H9 (cell line): ENCODE data around the gene LRCOL1. TPM values are rescaled to one million over a fixed set of nuclear protein-coding genes. Genes with fewer than 3 reads are reported as not detected.
A peak's percentile ranks its signal among the peaks of the same experiment; 100 is the strongest.

Source experiments
- DNase-seq: peaks from one replicate; pipeline ENCODE4 v3.0.0-alpha.2; 2017
- H2AFZ ChIP-seq: one replicate; pipeline ENCODE4 v1.6.1; 2013; ENCODE audit warnings: mild to moderate bottlenecking, low read length, control low read depth, moderate library complexity
- H2AK5ac ChIP-seq: 2 replicates; pipeline ENCODE4 v1.6.1; 2013; ENCODE audit warnings: low read length, control low read depth, mixed read lengths; ENCODE audit not compliant: insufficient read length
- H2BK120ac ChIP-seq: one replicate; pipeline ENCODE4 v1.6.1; 2013; ENCODE audit warnings: low read depth, mild to moderate bottlenecking, low read length, control low read depth, inconsistent platforms; ENCODE audit not compliant: poor library complexity, severe bottlenecking
- H2BK12ac ChIP-seq: 2 replicates; pipeline ENCODE4 v1.6.1; 2013; ENCODE audit warnings: low read length, control low read depth, mixed read lengths, low read depth; ENCODE audit not compliant: insufficient read length
- H2BK15ac ChIP-seq: 2 replicates; pipeline ENCODE4 v1.6.1; 2013; ENCODE audit warnings: low read depth, low read length, control low read depth
- H2BK20ac ChIP-seq: one replicate; pipeline ENCODE4 v1.6.1; 2013; ENCODE audit warnings: low read depth, mild to moderate bottlenecking, low read length, control low read depth, inconsistent platforms; ENCODE audit not compliant: poor library complexity, severe bottlenecking
- H2BK5ac ChIP-seq: 2 replicates; pipeline ENCODE4 v1.6.1; 2013; ENCODE audit warnings: low read length, control low read depth, mixed read lengths; ENCODE audit not compliant: insufficient read length
- H3K14ac ChIP-seq: 2 replicates; pipeline ENCODE4 v1.6.1; 2013; ENCODE audit warnings: low read length, control low read depth; ENCODE audit not compliant: insufficient read depth
- H3K18ac ChIP-seq: 2 replicates; pipeline ENCODE4 v1.6.1; 2013; ENCODE audit warnings: low read depth, mild to moderate bottlenecking, mixed read lengths, low read length, control low read depth; ENCODE audit not compliant: insufficient read length
- H3K23ac ChIP-seq: 2 replicates; pipeline ENCODE4 v1.6.1; 2013; ENCODE audit warnings: low read length, control low read depth, mixed read lengths, low read depth; ENCODE audit not compliant: insufficient read length
- H3K23me2 ChIP-seq: 2 replicates; pipeline ENCODE4 v1.6.1; 2013; ENCODE audit warnings: low read depth, mild to moderate bottlenecking, mixed read lengths, low read length, control low read depth; ENCODE audit not compliant: insufficient read length, poor library complexity, severe bottlenecking
- H3K27ac ChIP-seq: 2 replicates; pipeline ENCODE4 v1.5.1; 2013; ENCODE audit warnings: low read length, control low read depth, mixed read lengths, low read depth; ENCODE audit not compliant: insufficient read length
- H3K27me3 ChIP-seq: 2 replicates; pipeline ENCODE4 v1.6.1; 2013; ENCODE audit warnings: low read length, control low read depth, inconsistent platforms; ENCODE audit not compliant: insufficient read depth
- H3K4ac ChIP-seq: 2 replicates; pipeline ENCODE4 v1.6.1; 2013; ENCODE audit warnings: low read depth, mild to moderate bottlenecking, control low read depth, inconsistent platforms, low read length, moderate library complexity
- H3K4me1 ChIP-seq: 2 replicates; pipeline ENCODE4 v1.6.1; 2013; ENCODE audit warnings: low read length, control low read depth, inconsistent platforms; ENCODE audit not compliant: insufficient read depth
- H3K4me2 ChIP-seq: 2 replicates; pipeline ENCODE4 v1.6.1; 2013; ENCODE audit warnings: low read length, control low read depth, mixed read lengths; ENCODE audit not compliant: insufficient read length, insufficient read depth
- H3K56ac ChIP-seq: 2 replicates; pipeline ENCODE4 v1.6.1; 2013; ENCODE audit warnings: low read depth, mild to moderate bottlenecking, mixed read lengths, low read length, control low read depth; ENCODE audit not compliant: insufficient read length
- H3K79me1 ChIP-seq: 2 replicates; pipeline ENCODE4 v1.6.1; 2013; ENCODE audit warnings: low read depth, mild to moderate bottlenecking, moderate library complexity, low read length, control low read depth, inconsistent platforms; ENCODE audit not compliant: insufficient read depth, poor library complexity, severe bottlenecking
- H3K79me2 ChIP-seq: 2 replicates; pipeline ENCODE4 v1.6.1; 2013; ENCODE audit warnings: low read length, control low read depth, inconsistent platforms; ENCODE audit not compliant: insufficient read depth
- H3K9ac ChIP-seq: 2 replicates; pipeline ENCODE4 v1.6.1; 2013; ENCODE audit warnings: low read length, control low read depth, mixed read lengths; ENCODE audit not compliant: insufficient read length; ENCODE audit errors: extremely low read depth
- H3K9me3 ChIP-seq: one replicate; pipeline ENCODE4 v1.6.1; 2013; ENCODE audit warnings: low read depth, low read length, inconsistent platforms; ENCODE audit not compliant: control insufficient read depth
- H3T11ph ChIP-seq: one replicate; pipeline ENCODE4 v1.6.1; 2013; ENCODE audit warnings: mild to moderate bottlenecking, low read length, control low read depth, inconsistent platforms
- H4K20me1 ChIP-seq: one replicate; pipeline ENCODE4 v1.6.1; 2013; ENCODE audit not compliant: control insufficient read depth, insufficient read length, insufficient read depth
- H4K5ac ChIP-seq: 2 replicates; pipeline ENCODE4 v1.6.1; 2013; ENCODE audit warnings: low read depth, mild to moderate bottlenecking, mixed read lengths, low read length, control low read depth; ENCODE audit not compliant: insufficient read length
- H4K8ac ChIP-seq: replicated peaks from 2 replicates; pipeline ENCODE4 v1.6.1; 2013; ENCODE audit warnings: low read length, control low read depth, mixed read lengths, low read depth; ENCODE audit not compliant: insufficient read length
- H4K91ac ChIP-seq: 2 replicates; pipeline ENCODE4 v1.6.1; 2013; ENCODE audit warnings: low read depth, mild to moderate bottlenecking, moderate library complexity, mixed read lengths, low read length, control low read depth; ENCODE audit not compliant: insufficient read length
- H3K27ac Mint-ChIP-seq, 3 experiments: 2 replicates in 2 of 3; 3 replicates in 1 of 3; pipeline ENCODE4 v1.8.0; 2020 to 2021; ENCODE audit warnings: mixed read lengths in 3 of 3, mild to moderate bottlenecking in 1 of 3, moderate library complexity in 1 of 3
- H3K27me3 Mint-ChIP-seq: 2 replicates; pipeline ENCODE4 v1.8.0; 2021; ENCODE audit warnings: low read depth, mild to moderate bottlenecking, moderate library complexity, mixed read lengths
- H3K36me3 Mint-ChIP-seq, 3 experiments: 2 replicates in 2 of 3; 3 replicates in 1 of 3; pipeline ENCODE4 v1.8.0; 2020 to 2021; ENCODE audit warnings: low read depth in 3 of 3, mixed read lengths in 3 of 3; ENCODE audit not compliant: insufficient read depth in 1 of 3
- H3K4me1 Mint-ChIP-seq, 2 experiments: 2 replicates each; pipeline ENCODE4 v1.8.0; 2020; ENCODE audit warnings: mixed read lengths in 2 of 2
- H3K4me3 Mint-ChIP-seq, 2 experiments: 2 replicates in 1 of 2; 3 replicates in 1 of 2; pipeline ENCODE4 v1.8.0; 2020 to 2021; ENCODE audit warnings: mild to moderate bottlenecking in 2 of 2, mixed read lengths in 2 of 2, moderate library complexity in 1 of 2
- H3K9me3 Mint-ChIP-seq, 2 experiments: 2 replicates in 1 of 2; 3 replicates in 1 of 2; pipeline ENCODE4 v1.8.0; 2020; ENCODE audit warnings: mild to moderate bottlenecking in 2 of 2, mixed read lengths in 2 of 2, moderate library complexity in 1 of 2
- WGBS: extraction: QIAGEN DNeasy Blood & Tissue Kit; methylation state at CpG from one replicate; pipeline ENCODE4 v1.1.7; 2013; ENCODE audit warnings: missing lambda C conversion rate, low lambda C conversion rate, mixed read lengths; ENCODE audit not compliant: insufficient read length; ENCODE audit errors: extremely low coverage; 5-methylcytosine and 5-hydroxymethylcytosine counted together
- total RNA-seq: library from RNA; stranded (reverse); gene quantifications from 2 replicates; pipeline ENCODE4 v1.2.1, GENCODE V29; 2021
- TF ChIP-seq, protein P1 (sequence below): fragments of 200-600 bp; sonication (generic); conservative IDR thresholded peaks from 3 replicates; pipeline ENCODE4 v1.8.0; 2021; ENCODE audit warnings: antibody characterized with exemption, mild to moderate bottlenecking

Gene LRCOL1
- total RNA-seq, 1 experiment from 2014 or later, result not detected

DNA sequence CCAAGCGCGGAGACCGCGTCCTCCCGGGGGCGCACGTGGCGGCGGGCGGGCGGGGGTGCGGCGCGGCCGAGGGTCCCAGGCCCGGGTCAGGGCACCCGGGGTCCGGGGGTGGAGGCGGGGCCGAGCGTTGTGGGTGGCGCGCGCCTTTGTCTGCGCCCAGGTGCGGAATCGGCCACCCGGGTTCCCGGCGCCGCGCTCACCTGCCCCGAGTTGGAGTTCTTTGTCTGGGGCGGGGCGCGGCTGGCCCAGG lies 50.1 kb downstream of the LRCOL1 start:
- H2AFZ ChIP-seq, result no peak overlapping the region
- peak overlapping the region; percentile 81 for H3K18ac ChIP-seq
- no peak overlapping the region for H3K27ac ChIP-seq
- no CpG with 5 or more reads among the region's 36 CpGs for WGBS
- no peak overlapping the region for H3K23ac ChIP-seq
- no peak for DNase-seq
- H3K36me3 Mint-ChIP-seq, result peaks cover 8 to 14% (median 8%) of the 10 kb centered on the region in 3 experiments
- H3K56ac ChIP-seq, result no peak overlapping the region
- no peaks in the 10 kb centered on the region for H3K9me3 ChIP-seq
- H3K9me3 Mint-ChIP-seq, result no peaks in the 10 kb centered on the region
- peaks cover 4% of the 10 kb centered on the region; the same call in 1 of the 2 replicates for H3K27me3 ChIP-seq
- peaks cover 8% of the 10 kb centered on the region; the same call in 1 of the 2 replicates for H3K79me2 ChIP-seq
- no peak overlapping the region; the same call in 1 of the 2 replicates for H3K4ac ChIP-seq
- H2BK5ac ChIP-seq, result no peak overlapping the region
- H3T11ph ChIP-seq, result no peak overlapping the region
- H3K27me3 Mint-ChIP-seq, result peaks cover 52% of the 10 kb centered on the region
- H3K4me1 ChIP-seq, result no peaks in the 10 kb centered on the region
- no peak overlapping the region for H2AK5ac ChIP-seq
- no peak overlapping the region for H2BK15ac ChIP-seq
- TF ChIP-seq, protein P1, sequence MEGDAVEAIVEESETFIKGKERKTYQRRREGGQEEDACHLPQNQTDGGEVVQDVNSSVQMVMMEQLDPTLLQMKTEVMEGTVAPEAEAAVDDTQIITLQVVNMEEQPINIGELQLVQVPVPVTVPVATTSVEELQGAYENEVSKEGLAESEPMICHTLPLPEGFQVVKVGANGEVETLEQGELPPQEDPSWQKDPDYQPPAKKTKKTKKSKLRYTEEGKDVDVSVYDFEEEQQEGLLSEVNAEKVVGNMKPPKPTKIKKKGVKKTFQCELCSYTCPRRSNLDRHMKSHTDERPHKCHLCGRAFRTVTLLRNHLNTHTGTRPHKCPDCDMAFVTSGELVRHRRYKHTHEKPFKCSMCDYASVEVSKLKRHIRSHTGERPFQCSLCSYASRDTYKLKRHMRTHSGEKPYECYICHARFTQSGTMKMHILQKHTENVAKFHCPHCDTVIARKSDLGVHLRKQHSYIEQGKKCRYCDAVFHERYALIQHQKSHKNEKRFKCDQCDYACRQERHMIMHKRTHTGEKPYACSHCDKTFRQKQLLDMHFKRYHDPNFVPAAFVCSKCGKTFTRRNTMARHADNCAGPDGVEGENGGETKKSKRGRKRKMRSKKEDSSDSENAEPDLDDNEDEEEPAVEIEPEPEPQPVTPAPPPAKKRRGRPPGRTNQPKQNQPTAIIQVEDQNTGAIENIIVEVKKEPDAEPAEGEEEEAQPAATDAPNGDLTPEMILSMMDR, result no peak
- H3K4me1 Mint-ChIP-seq, result peaks cover 0 to 3% of the 10 kb centered on the region in 2 experiments; a peak in 2 of 4 replicates
- no peak overlapping the region for H2BK12ac ChIP-seq
- H4K20me1 ChIP-seq, result peaks cover under 1% of the 10 kb centered on the region
- no peak overlapping the region for H3K27ac Mint-ChIP-seq
- H3K4me3 Mint-ChIP-seq, result peak overlapping the region; percentile 77; a peak in 4 of 5 replicates
- H2BK20ac ChIP-seq, result no peak overlapping the region
- H3K79me1 ChIP-seq, result peaks cover 5% of the 10 kb centered on the region
- no peak overlapping the region for H4K91ac ChIP-seq
- no peak overlapping the region for H4K5ac ChIP-seq
- no peak overlapping the region for H2BK120ac ChIP-seq
- peak overlapping the region; percentile 74 for H3K4me2 ChIP-seq
- H3K23me2 ChIP-seq, result peaks cover 4% of the 10 kb centered on the region
- peak overlapping the region; percentile 92; the same call in 1 of the 2 replicates for H3K14ac ChIP-seq
- no peak overlapping the region for H4K8ac ChIP-seq
- peak overlapping the region; percentile 52 for H3K9ac ChIP-seq
